ENCODE results near the gene RPIA.
"Not testable (repeated sequence)": the region's sequence is repeated elsewhere in the genome, so short reads cannot be mapped to it uniquely, and the experiment has no call there.

RPIA gene

GRCh38 chr2:88757025-88757424 is 65.6 kb downstream of the RPIA start:
- ChIA-PET POLR2A (no interaction called here), CTCF (interaction anchor here (0.9 kb wide), 1 partner anchor 17 kb away, joined by 3 read pairs; no protein-coding TSS in a partner anchor)
- no peak for DNase-seq (ENCODE audit: low read depth, low spot score)
- TF ChIP-seq CTCF (IDR thresholded peaks at IDR 0.05; ENCODE audit: insufficient read depth, low read length, missing control alignments): no peak
- H3K4me3 ChIP-seq (ENCODE audit: low read depth, low read length): no peak overlapping the region

DNA sequence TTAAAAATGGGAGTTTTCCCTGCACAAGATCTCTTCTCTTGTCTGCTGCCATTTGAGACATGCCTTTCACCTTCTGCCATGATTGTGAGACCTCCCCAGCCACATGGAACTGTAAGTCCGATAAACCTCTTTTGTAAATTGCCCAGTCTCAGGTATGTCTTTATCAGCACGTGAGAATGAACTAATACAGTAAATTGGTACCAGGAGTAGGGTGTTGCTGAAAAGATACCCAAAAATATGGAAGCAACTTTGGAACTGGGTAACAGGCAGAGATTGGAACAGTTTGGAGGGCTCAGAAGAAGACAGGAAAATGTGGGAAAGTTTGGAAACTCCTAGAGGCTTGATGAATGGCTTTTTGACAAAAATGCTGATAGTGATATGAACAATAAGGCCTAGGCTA is 67.2 kb downstream of the RPIA start:
- H3K4me3 ChIP-seq (ENCODE audit: low read depth, low read length); POLR2A ChIA-PET; DNase-seq (ENCODE audit: low read depth, low spot score); CTCF ChIA-PET: not testable (repeated sequence)

GRCh38 chr2:88760819-88761598 is 69.5 kb downstream of the RPIA start:
- POLR2A ChIA-PET: no interaction called here
- CTCF ChIA-PET: no interaction called here
- no peak overlapping the region for H3K4me3 ChIP-seq (ENCODE audit: low read depth, low read length)
- DNase-seq (ENCODE audit: low read depth, low spot score): no peak
- TF ChIP-seq CTCF (IDR thresholded peaks at IDR 0.05; ENCODE audit: insufficient read depth, low read length, missing control alignments): no peak

DNA sequence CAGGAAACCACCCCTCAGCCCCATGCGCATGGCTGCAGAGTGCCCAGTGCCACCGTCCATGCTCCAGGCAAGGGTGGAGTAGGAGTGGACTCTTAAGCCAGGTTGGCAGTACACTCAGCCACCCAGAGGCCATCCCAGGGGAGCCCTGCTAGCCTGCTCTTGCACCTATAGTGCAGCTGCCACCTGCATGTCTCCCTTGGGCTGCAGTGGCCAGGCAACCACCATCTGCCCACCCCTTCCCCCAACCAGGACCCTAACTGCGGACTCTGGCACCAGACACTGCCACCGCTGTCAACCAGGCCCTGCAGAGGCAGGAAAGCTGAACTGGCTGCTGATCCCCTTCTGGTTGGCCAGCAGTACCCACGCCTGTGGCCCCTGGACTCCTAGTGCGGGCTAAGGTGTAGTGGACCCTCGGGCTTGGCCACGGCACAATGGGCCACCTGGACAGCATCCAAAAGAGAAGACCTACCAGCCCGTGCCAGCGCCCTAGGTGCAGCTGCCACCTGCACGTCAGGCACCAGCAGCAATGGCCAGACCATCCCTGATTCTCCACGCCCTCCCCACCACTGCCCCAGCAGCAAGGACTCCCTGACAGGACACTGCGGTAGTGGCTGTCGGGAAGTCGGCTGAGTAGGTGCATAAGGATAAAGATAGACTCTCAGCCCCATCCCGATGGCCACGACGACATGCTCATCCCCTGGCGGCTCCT is 72.8 kb downstream of the RPIA start:
- DNase-seq (ENCODE audit: low read depth, low spot score): no peak
- CTCF ChIA-PET: no interaction called here
- H3K4me3 ChIP-seq (ENCODE audit: low read depth, low read length): no peak overlapping the region
- POLR2A ChIA-PET: no interaction called here
- no peak for TF ChIP-seq CTCF (IDR thresholded peaks at IDR 0.05; ENCODE audit: insufficient read depth, low read length, missing control alignments)

- TF ChIP-seq CTCF (IDR thresholded peaks at IDR 0.05; ENCODE audit: insufficient read depth, low read length, missing control alignments): no peak
- DNase-seq (ENCODE audit: low read depth, low spot score): no peak
- H3K4me3 ChIP-seq (ENCODE audit: low read depth, low read length): no peak overlapping the region
- ChIA-PET CTCF (no interaction called here), POLR2A (no interaction called here)
Measured at GRCh38 chr2:88764850-88765153, 73.3 kb downstream of the RPIA start.

- no peak for TF ChIP-seq CTCF (IDR thresholded peaks at IDR 0.05; ENCODE audit: insufficient read depth, low read length, missing control alignments)
- CTCF ChIA-PET: no interaction called here
- no peak for DNase-seq (ENCODE audit: low read depth, low spot score)
- POLR2A ChIA-PET: no interaction called here
- H3K4me3 ChIP-seq (ENCODE audit: low read depth, low read length): peak overlapping the region; percentile 42
Measured at GRCh38 chr2:88765154-88765888, 73.8 kb downstream of the RPIA start.

- CTCF ChIA-PET; DNase-seq (ENCODE audit: low read depth, low spot score); POLR2A ChIA-PET: not testable (repeated sequence)
- H3K4me3 ChIP-seq (ENCODE audit: low read depth, low read length): peak overlapping the region; percentile 42
Measured at GRCh38 chr2:88765889-88766481, 74.5 kb downstream of the RPIA start.

Measured in AG04449 (cell line).